Measurements from ENCODE around the gene AQR. TPM values are rescaled to one million over a fixed set of nuclear protein-coding genes. Genes with fewer than 3 reads are reported as not detected.

AQR gene
- total and polyA plus RNA-seq, 2 of the 4 experiments (the other 2 are of a cell fraction): 17.9 to 29.6 TPM

DNA sequence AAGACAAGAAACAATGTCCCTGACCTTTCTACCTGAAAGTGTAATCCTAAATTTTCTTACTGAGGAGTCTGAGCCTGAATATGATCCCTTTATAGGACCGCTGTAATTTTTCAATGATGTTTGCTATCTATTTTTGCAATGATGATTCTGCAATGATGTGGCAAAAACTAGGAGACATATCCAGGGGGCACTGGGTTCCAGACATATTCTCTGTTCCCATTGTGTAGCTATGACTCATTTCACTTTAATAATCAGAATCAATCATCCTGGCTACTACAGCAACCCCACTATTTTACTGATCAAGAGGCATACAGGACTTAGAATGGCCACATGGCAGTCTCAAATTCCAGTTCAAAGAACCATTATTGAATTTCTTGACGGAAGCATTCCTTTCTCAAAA, 85.9 kb downstream of the AQR start:
- dilution Hi-C loops (cut with HindIII; ENCODE audit: low sequenced_read_pairs, unreplicated experiment): no loop called here
- CTCF ChIA-PET: no interaction called here
- no TSS peak for BruUV-seq (replicated peaks)

More for the DNA sequence above, 85.9 kb downstream of the AQR start:
- in situ Hi-C loops (cut with MboI; ENCODE audit: low sequenced_read_pairs): no loop called here
- Histone ChIP-seq H3K4me1 (ENCODE audit: control insufficient read depth, insufficient read depth, low read length) (peaks cover 2% of the 10 kb centered on the region), H2AFZ (replicated peaks; ENCODE audit: low read length, poor library complexity) (no peak overlapping the region), H4K5ac (ENCODE audit: low read depth, low read length) (no peak overlapping the region), H4K20me1 (ENCODE audit: insufficient read depth, low read length) (no peaks in the 10 kb centered on the region), H3K9me3 (ENCODE audit: control insufficient read depth, insufficient read depth, low read length) (no peaks in the 10 kb centered on the region), H3K79me1 (ENCODE audit: low read depth in 1 of 2, low read length in 2 of 2) (peaks cover 0 to 4% of the 10 kb centered on the region in 2 experiments; a peak in 1 of 4 replicates), H2BK15ac (ENCODE audit: low read depth, low read length) (no peak overlapping the region), H3K27ac (ENCODE audit: insufficient read depth, low read length) (no peak overlapping the region), H3K4me3 (ENCODE audit: insufficient read depth, low read depth, low read length) (no peak overlapping the region), H3K4me2 (ENCODE audit: low read depth, low read length) (no peak overlapping the region), H3K56ac (ENCODE audit: extremely low read depth, insufficient read depth, low read length) (no peak overlapping the region), H2AK9ac (replicated peaks; ENCODE audit: low read depth, low read length, poor library complexity) (no peak overlapping the region), H2BK5ac (ENCODE audit: low read depth, low read length, poor library complexity, severe bottlenecking) (no peak overlapping the region), H3K18ac (ENCODE audit: low read depth, low read length) (no peak overlapping the region), H3K4ac (ENCODE audit: low read depth, low read length) (no peak overlapping the region), H2AK5ac (ENCODE audit: low read depth, low read length) (no peak overlapping the region), H3K27me3 (ENCODE audit: control insufficient read depth, insufficient read depth, low read length) (no peaks in the 10 kb centered on the region), H4K8ac (ENCODE audit: low read depth in 2 of 2, low read length in 2 of 2) (no peak overlapping the region), H3K14ac (replicated peaks; ENCODE audit: low read depth, low read length) (no peak overlapping the region), H3K36me3 (ENCODE audit: control insufficient read depth, insufficient read depth, low read length) (peaks cover 9% of the 10 kb centered on the region; the same call in 1 of the 2 replicates), H3K9ac (ENCODE audit: low read depth, low read length) (no peak overlapping the region), H3K9me1 (ENCODE audit: insufficient read depth, low read length) (no peaks in the 10 kb centered on the region), H4K91ac (ENCODE audit: insufficient read depth, low read depth, low read length) (no peak overlapping the region), H2BK120ac (ENCODE audit: low read depth, low read length) (no peak overlapping the region), H2BK20ac (ENCODE audit: low read depth, low read length) (no peak overlapping the region), H3K23ac (ENCODE audit: low read depth, low read length) (no peak overlapping the region)
- peak; percentile 16 for DNase-seq
- POLR2A ChIA-PET (ENCODE audit: unreplicated experiment): no interaction called here
- TF ChIP-seq FOS (IDR thresholded peaks at IDR 0.05; ENCODE audit: low read depth, low read length): 0 out of 2 replicates have a peak, but pooled peaks have one; percentile 12
- no peak for TF ChIP-seq NFE2L2 (IDR thresholded peaks at IDR 0.05; ENCODE audit: low read depth, low read length)
- ATAC-seq (ENCODE audit: low read depth): no peak
- intact Hi-C loops (cut with micrococcal nuclease): no loop called here
- whole genome bisulfite sequencing, 2 experiments (ENCODE audit: extremely low coverage in 2 of 2, insufficient read length in 1 of 2): no CpG with 5 or more reads among the region's 2 CpGs

All from IMR-90 (cell line).